GM23248 (cell line): Measurements from ENCODE around the gene SBF2. TPM values are rescaled to one million over a fixed set of nuclear protein-coding genes. Genes with fewer than 3 reads are reported as not detected.
"Not testable (repeated sequence)": the region's sequence is repeated elsewhere in the genome, so short reads cannot be mapped to it uniquely, and the experiment has no call there.

Source experiments
- DNase-seq: peaks from one replicate; pipeline ENCODE4 v3.0.0-alpha.2; 2015
- H2AFZ ChIP-seq: fragments of 200-600 bp; sonication (generic); 2 replicates; pipeline ENCODE4 v1.6.1; 2016; ENCODE audit warnings: antibody characterized with exemption
- H3F3A ChIP-seq: fragments of 200-600 bp; sonication (generic); 2 replicates; pipeline ENCODE4 v1.6.1; 2016; ENCODE audit warnings: mild to moderate bottlenecking, antibody characterized with exemption, mixed run types; ENCODE audit not compliant: insufficient read depth
- H3K27ac ChIP-seq: fragments of 200-600 bp; sonication (generic); 2 replicates; pipeline ENCODE4 v1.5.1; 2016; ENCODE audit warnings: mild to moderate bottlenecking
- H3K27me3 ChIP-seq: fragments of 200-600 bp; sonication (generic); replicated peaks from 2 replicates; pipeline ENCODE4 v1.6.1; 2016; ENCODE audit warnings: mild to moderate bottlenecking; ENCODE audit not compliant: insufficient read depth
- H3K36me3 ChIP-seq: fragments of 200-600 bp; sonication (generic); 2 replicates; pipeline ENCODE4 v1.6.1; 2016; ENCODE audit warnings: low read depth, mild to moderate bottlenecking
- H3K4me1 ChIP-seq: fragments of 200-600 bp; sonication (generic); 2 replicates; pipeline ENCODE4 v1.6.1; 2016; ENCODE audit warnings: mild to moderate bottlenecking; ENCODE audit not compliant: insufficient read depth
- H3K4me2 ChIP-seq: fragments of 200-600 bp; sonication (generic); one replicate; pipeline ENCODE4 v1.6.1; 2016; ENCODE audit warnings: mild to moderate bottlenecking; ENCODE audit not compliant: unreplicated experiment
- H3K4me3 ChIP-seq: fragments of 200-600 bp; sonication (generic); 2 replicates; pipeline ENCODE4 v1.5.1; 2016; ENCODE audit warnings: mild to moderate bottlenecking
- H3K79me2 ChIP-seq: fragments of 200-600 bp; sonication (generic); 2 replicates; pipeline ENCODE4 v1.6.1; 2016; ENCODE audit warnings: mild to moderate bottlenecking; ENCODE audit not compliant: insufficient read depth
- H3K9ac ChIP-seq: fragments of 200-600 bp; sonication (generic); 2 replicates; pipeline ENCODE4 v1.6.1; 2016; ENCODE audit warnings: mild to moderate bottlenecking
- H3K9me2 ChIP-seq: fragments of 200-600 bp; sonication (generic); 2 replicates; pipeline ENCODE4 v1.6.1; 2016; ENCODE audit warnings: mixed run types, mild to moderate bottlenecking, moderate library complexity; ENCODE audit not compliant: insufficient read depth
- H3K9me3 ChIP-seq: fragments of 200-600 bp; sonication (generic); one replicate; pipeline ENCODE4 v1.6.1; 2017; ENCODE audit warnings: low read depth
- H4K20me1 ChIP-seq: fragments of 200-600 bp; sonication (generic); 2 replicates; pipeline ENCODE4 v1.6.0; 2016; ENCODE audit not compliant: insufficient read depth
- EZH2 ChIP-seq: fragments of 200-600 bp; sonication (generic); IDR thresholded peaks from 2 replicates; pipeline ENCODE4 v1.6.1; 2018; ENCODE audit warnings: antibody characterized with exemption, mild to moderate bottlenecking; ENCODE audit not compliant: insufficient read depth, poor library complexity, severe bottlenecking
- EZH2phosphoT487 ChIP-seq: fragments of 200-600 bp; sonication (generic); IDR thresholded peaks from 2 replicates; pipeline ENCODE4 v1.6.1; 2018; ENCODE audit warnings: antibody characterized with exemption, moderate library complexity, mild to moderate bottlenecking, low read depth; ENCODE audit not compliant: insufficient read depth
- WGBS, 2 experiments: methylation state at CpG; one replicate each; pipeline ENCODE4 v1.1.6; 2015 to 2017; ENCODE audit warnings: low lambda C conversion rate in 2 of 2, low coverage in 1 of 2; ENCODE audit errors: missing lambda C conversion rate in 2 of 2; 5-methylcytosine and 5-hydroxymethylcytosine counted together
- in situ Hi-C: fragments of 300-500 bp; cut with MboI; formaldehyde crosslinking; loops from 2 replicates; pipeline ENCODE4 v1.15.0; 2020
- polyA plus RNA-seq: library from polyadenylated mRNA; unstranded; fragments of >200 nt; fragmentation: Nextera tagmentation; extraction: Ambion mirVana; gene quantifications from 2 replicates; pipeline ENCODE4 v1.2.1, GENCODE V29; 2016
- total RNA-seq: library from RNA; depleted of rRNA; stranded (reverse); fragments of >200 nt; shearing (Covaris generic); gene quantifications from 2 replicates; pipeline ENCODE4 v1.2.3, GENCODE V29; 2014

SBF2 gene
- total and polyA plus RNA-seq, 2 experiments from 2014 or later, result 21.9 to 32.7 TPM

GRCh38 chr11:10095412-10096208 is 198.4 kb downstream of the SBF2 start:
- H3F3A ChIP-seq, result no peaks in the 10 kb centered on the region
- peaks cover 84% of the 10 kb centered on the region for H3K79me2 ChIP-seq
- H3K27me3 ChIP-seq, result no peaks in the 10 kb centered on the region
- H3K4me3 ChIP-seq, result no peak overlapping the region
- H3K36me3 ChIP-seq, result no peaks in the 10 kb centered on the region
- 91 to 92% methylated on average over 4 of the region's 4 CpGs for WGBS, 2 experiments
- H2AFZ ChIP-seq, result no peak overlapping the region
- no peak for DNase-seq
- H3K4me1 ChIP-seq, result no peaks in the 10 kb centered on the region
- TF ChIP-seq EZH2 (no peak), EZH2phosphoT487 (no peak)
- H3K9me2 ChIP-seq, result no peaks in the 10 kb centered on the region
- H3K9me3 ChIP-seq, result peaks cover 6% of the 10 kb centered on the region
- in situ Hi-C loops, result no loop called here
- no peaks in the 10 kb centered on the region for H4K20me1 ChIP-seq
- H3K9ac ChIP-seq, result no peak overlapping the region
- H3K27ac ChIP-seq, result no peak overlapping the region
- H3K4me2 ChIP-seq, result no peak overlapping the region

DNA sequence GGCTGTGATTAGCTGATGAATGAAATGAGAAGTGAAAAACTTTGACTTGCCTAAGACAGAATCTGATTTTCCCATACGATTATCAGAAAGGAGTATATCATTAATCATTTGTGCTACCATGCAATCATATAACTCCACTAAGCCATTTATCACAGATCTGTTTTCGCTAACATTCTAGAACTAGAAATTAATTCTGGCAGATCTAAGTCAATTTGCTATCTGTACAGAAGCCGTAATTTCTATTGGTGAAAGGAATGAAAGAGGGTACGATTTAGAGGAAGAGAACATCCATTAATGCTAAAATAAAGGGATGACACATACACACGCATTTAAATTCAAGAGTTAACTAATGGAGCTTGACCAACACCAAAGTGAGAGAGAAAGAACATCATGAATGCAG is 201.6 kb downstream of the SBF2 start:
- H4K20me1 ChIP-seq, result no peaks in the 10 kb centered on the region
- no peaks in the 10 kb centered on the region for H3K9me2 ChIP-seq
- TF ChIP-seq EZH2phosphoT487 (no peak), EZH2 (no peak)
- WGBS, 2 experiments, result 99% methylated on average over 5 of the region's 5 CpGs
- no peaks in the 10 kb centered on the region for H3K27me3 ChIP-seq
- no peaks in the 10 kb centered on the region for H3K4me1 ChIP-seq
- in situ Hi-C loops, result no loop called here
- no peak overlapping the region for H3K27ac ChIP-seq
- peaks cover 87% of the 10 kb centered on the region for H3K79me2 ChIP-seq
- H3F3A ChIP-seq, result no peaks in the 10 kb centered on the region
- H3K4me2 ChIP-seq, result no peak overlapping the region
- no peaks in the 10 kb centered on the region for H3K36me3 ChIP-seq
- H3K4me3 ChIP-seq, result no peak overlapping the region
- no peaks in the 10 kb centered on the region for H3K9me3 ChIP-seq
- no peak overlapping the region for H2AFZ ChIP-seq
- H3K9ac ChIP-seq, result no peak overlapping the region
- no peak for DNase-seq

DNA sequence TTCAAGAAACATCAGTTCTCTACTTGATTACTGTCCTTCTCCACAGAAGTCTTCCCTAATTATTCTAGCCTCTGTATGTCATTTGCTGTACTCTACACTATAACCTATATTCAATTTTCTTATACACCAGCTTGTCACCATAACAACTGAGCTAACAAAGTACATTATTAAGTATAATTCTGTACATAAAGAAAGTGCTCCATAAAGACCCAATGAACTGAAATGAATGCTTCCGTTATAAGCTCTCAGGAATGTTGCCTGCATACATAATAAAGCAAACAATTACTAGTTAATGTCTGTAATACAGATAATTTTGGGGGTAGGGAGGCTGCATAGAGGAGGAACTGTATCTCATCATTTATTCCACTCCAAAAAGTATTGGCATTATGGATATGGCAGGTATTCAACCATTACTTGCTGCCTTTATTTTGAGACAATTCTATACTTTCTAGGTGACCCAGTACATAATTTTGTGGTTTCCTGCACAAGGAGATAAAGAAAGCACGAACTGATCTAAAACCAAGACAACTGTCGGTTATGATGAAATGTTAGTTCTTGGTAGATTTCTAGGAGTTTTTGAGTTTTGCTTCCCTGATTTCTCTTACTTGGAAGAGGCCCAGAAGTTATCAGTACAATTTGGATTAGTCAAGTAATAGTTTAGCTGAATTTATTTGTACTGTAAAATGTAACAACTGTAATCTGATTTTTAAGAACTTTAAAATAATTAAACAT is 202.5 kb downstream of the SBF2 start:
- Histone ChIP-seq H3K4me1 (no peaks in the 10 kb centered on the region), H3K9me3 (no peaks in the 10 kb centered on the region), H4K20me1 (no peaks in the 10 kb centered on the region), H3F3A (no peaks in the 10 kb centered on the region), H3K4me2 (no peak overlapping the region), H3K36me3 (no peaks in the 10 kb centered on the region), H3K4me3 (no peak overlapping the region), H3K79me2 (peaks cover 85% of the 10 kb centered on the region), H2AFZ (no peak overlapping the region), H3K9me2 (no peaks in the 10 kb centered on the region), H3K27ac (no peak overlapping the region), H3K9ac (no peak overlapping the region), H3K27me3 (no peaks in the 10 kb centered on the region)
- 95 to 97% methylated on average over 3 of the region's 3 CpGs for WGBS, 2 experiments
- no peak for TF ChIP-seq EZH2
- TF ChIP-seq EZH2phosphoT487, result no peak
- no peak for DNase-seq
- in situ Hi-C loops, result no loop called here

GRCh38 chr11:10087923-10088225 is 206.1 kb downstream of the SBF2 start:
- 75 to 84% methylated on average over 4 of the region's 4 CpGs for WGBS, 2 experiments

More at GRCh38 chr11:10087923-10088225, 206.1 kb downstream of the SBF2 start:
- H4K20me1 ChIP-seq, H3K9ac ChIP-seq, H3K9me3 ChIP-seq, DNase-seq, in situ Hi-C loops, H3K27me3 ChIP-seq, H3K27ac ChIP-seq, H3K36me3 ChIP-seq, H3K4me3 ChIP-seq, H2AFZ ChIP-seq, H3K9me2 ChIP-seq, H3K4me1 ChIP-seq, H3K4me2 ChIP-seq, H3F3A ChIP-seq: not testable (repeated sequence)
- H3K79me2 ChIP-seq, result peaks cover 78% of the 10 kb centered on the region
